ENCODE data around the gene SALL1. TPM values are rescaled to one million over a fixed set of nuclear protein-coding genes. Genes with fewer than 3 reads are reported as not detected.
A peak's percentile ranks its signal among the peaks of the same experiment; 100 is the strongest.

Gene SALL1
- total and polyA plus RNA-seq, 2 of the 13 experiments (the other 11 are each of a cell fraction or from before 2014, with no cell fraction given) = 6.6 to 12.3 TPM

DNA sequence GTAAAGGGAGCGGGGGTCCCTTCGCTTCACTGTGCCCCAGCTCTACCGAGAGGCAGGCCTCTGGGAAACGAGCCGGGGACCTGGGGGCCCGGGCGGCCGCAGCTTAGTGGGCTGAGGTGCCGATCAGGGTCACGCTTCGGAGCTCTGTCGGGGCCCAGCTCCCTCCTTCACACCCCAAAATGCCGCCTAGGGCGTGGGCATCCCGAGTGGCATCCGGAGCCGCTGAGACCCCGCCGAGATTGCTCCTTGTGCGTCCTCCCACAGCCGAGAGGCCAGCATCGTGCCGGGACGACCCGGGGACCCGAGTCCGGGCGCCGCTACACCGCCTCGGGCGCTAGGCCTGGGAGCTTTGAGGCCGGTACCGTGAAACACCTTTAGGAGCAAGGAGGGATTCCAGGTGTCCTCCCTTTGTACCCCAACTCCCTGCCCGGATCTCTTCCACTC is 1.3 kb downstream of the SALL1 start (continued):
- TF ChIP-seq ZNF30 (CRISPR knock-in tag; IDR thresholded peaks at IDR 0.05) = no peak
- TF ChIP-seq HOXD1 (CRISPR knock-in tag; IDR thresholded peaks at IDR 0.05) = no peak
- TF ChIP-seq HES4 (CRISPR knock-in tag; IDR thresholded peaks at IDR 0.05; ENCODE audit: borderline replicate concordance) = peak; percentile 68
- 0 out of 2 replicates have a peak, but pooled peaks have one; percentile 59 for TF ChIP-seq ZNF678 (CRISPR knock-in tag; IDR thresholded peaks at IDR 0.05)
- TF ChIP-seq ZNF432 (CRISPR knock-in tag; IDR thresholded peaks at IDR 0.05; ENCODE audit: borderline replicate concordance) = no peak
- no peak for TF ChIP-seq CBX1 (IDR thresholded peaks at IDR 0.05; ENCODE audit: low read depth)
- TF ChIP-seq ZNF138 (CRISPR knock-in tag; IDR thresholded peaks at IDR 0.05; ENCODE audit: low read depth) = no peak
- TF ChIP-seq, protein P1, sequence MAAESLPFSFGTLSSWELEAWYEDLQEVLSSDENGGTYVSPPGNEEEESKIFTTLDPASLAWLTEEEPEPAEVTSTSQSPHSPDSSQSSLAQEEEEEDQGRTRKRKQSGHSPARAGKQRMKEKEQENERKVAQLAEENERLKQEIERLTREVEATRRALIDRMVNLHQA (CRISPR knock-in tag; IDR thresholded peaks at IDR 0.05) = no peak
- TF ChIP-seq ZNF598 (CRISPR knock-in tag; IDR thresholded peaks at IDR 0.05; ENCODE audit: borderline replicate concordance) = no peak
- TF ChIP-seq SOX5 (CRISPR knock-in tag; IDR thresholded peaks at IDR 0.05; ENCODE audit: borderline replicate concordance) = no peak
- no peak; the same call in 1 of the 2 replicates for TF ChIP-seq POLR2G (IDR thresholded peaks at IDR 0.05; ENCODE audit: low read depth, low read length)
- 0 out of 2 replicates have a peak, but pooled peaks have one; percentile 29 for TF ChIP-seq MYC (CRISPR knock-in tag; IDR thresholded peaks at IDR 0.05; ENCODE audit: borderline replicate concordance)
- TF ChIP-seq ZNF644 (CRISPR knock-in tag; IDR thresholded peaks at IDR 0.05; ENCODE audit: low read depth) = no peak
- TF ChIP-seq, protein P2, sequence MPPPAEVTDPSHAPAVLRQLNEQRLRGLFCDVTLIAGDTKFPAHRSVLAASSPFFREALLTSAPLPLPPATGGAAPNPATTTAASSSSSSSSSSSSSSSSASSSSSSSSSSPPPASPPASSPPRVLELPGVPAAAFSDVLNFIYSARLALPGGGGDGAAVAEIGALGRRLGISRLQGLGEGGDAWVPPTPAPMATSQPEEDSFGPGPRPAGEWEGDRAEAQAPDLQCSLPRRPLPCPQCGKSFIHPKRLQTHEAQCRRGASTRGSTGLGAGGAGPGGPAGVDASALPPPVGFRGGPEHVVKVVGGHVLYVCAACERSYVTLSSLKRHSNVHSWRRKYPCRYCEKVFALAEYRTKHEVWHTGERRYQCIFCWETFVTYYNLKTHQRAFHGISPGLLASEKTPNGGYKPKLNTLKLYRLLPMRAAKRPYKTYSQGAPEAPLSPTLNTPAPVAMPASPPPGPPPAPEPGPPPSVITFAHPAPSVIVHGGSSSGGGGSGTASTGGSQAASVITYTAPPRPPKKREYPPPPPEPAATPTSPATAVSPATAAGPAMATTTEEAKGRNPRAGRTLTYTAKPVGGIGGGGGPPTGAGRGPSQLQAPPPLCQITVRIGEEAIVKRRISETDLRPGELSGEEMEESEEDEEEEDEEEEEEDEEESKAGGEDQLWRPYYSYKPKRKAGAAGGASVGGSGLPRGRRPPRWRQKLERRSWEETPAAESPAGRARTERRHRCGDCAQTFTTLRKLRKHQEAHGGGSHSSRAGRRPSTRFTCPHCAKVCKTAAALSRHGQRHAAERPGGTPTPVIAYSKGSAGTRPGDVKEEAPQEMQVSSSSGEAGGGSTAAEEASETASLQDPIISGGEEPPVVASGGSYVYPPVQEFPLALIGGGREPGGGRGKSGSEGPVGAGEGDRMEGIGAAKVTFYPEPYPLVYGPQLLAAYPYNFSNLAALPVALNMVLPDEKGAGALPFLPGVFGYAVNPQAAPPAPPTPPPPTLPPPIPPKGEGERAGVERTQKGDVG (CRISPR knock-in tag; IDR thresholded peaks at IDR 0.05; ENCODE audit: borderline replicate concordance) = no peak
- no peak for TF ChIP-seq JUND (CRISPR knock-in tag; IDR thresholded peaks at IDR 0.05)
- no peak for TF ChIP-seq NCOA5 (CRISPR knock-in tag; IDR thresholded peaks at IDR 0.05)
- no peak for TF ChIP-seq PCBP2 (optimal IDR thresholded peaks at IDR 0.05; ENCODE audit: low read depth, low read length, poor library complexity, severe bottlenecking)
- TF ChIP-seq ZFP36L1 (CRISPR knock-in tag; IDR thresholded peaks at IDR 0.05) = no peak
- TF ChIP-seq, protein P3, sequence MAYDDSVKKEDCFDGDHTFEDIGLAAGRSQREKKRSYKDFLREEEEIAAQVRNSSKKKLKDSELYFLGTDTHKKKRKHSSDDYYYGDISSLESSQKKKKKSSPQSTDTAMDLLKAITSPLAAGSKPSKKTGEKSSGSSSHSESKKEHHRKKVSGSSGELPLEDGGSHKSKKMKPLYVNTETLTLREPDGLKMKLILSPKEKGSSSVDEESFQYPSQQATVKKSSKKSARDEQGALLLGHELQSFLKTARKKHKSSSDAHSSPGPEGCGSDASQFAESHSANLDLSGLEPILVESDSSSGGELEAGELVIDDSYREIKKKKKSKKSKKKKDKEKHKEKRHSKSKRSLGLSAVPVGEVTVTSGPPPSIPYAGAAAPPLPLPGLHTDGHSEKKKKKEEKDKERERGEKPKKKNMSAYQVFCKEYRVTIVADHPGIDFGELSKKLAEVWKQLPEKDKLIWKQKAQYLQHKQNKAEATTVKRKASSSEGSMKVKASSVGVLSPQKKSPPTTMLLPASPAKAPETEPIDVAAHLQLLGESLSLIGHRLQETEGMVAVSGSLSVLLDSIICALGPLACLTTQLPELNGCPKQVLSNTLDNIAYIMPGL (CRISPR knock-in tag; IDR thresholded peaks at IDR 0.05; ENCODE audit: borderline replicate concordance in 1 of 2, low read depth in 1 of 2) = peak in 1 of 2 experiments; percentile 55; a peak in 1 of 4 replicates
- no peak for TF ChIP-seq CTCF (CRISPR knock-in tag; IDR thresholded peaks at IDR 0.05)
- no peak for TF ChIP-seq MEIS2 (CRISPR knock-in tag; IDR thresholded peaks at IDR 0.05)
- no peak for TF ChIP-seq TCF12 (IDR thresholded peaks at IDR 0.05)
- no peak for TF ChIP-seq TCF12 (CRISPR knock-in tag; IDR thresholded peaks at IDR 0.05)
- no peak for TF ChIP-seq ZNF430 (CRISPR knock-in tag; IDR thresholded peaks at IDR 0.05)

Measured in HepG2 (cell line).